LNCAP (cell line): ENCODE results near the gene DHX35.

Experiments used
- TF ChIP-seq, protein P1 (sequence below): fragments of 450-650 bp; IDR thresholded peaks from 2 replicates; pipeline ENCODE4 v1.5.1; 2017; ENCODE audit warnings: mild to moderate bottlenecking

Gene DHX35

DNA sequence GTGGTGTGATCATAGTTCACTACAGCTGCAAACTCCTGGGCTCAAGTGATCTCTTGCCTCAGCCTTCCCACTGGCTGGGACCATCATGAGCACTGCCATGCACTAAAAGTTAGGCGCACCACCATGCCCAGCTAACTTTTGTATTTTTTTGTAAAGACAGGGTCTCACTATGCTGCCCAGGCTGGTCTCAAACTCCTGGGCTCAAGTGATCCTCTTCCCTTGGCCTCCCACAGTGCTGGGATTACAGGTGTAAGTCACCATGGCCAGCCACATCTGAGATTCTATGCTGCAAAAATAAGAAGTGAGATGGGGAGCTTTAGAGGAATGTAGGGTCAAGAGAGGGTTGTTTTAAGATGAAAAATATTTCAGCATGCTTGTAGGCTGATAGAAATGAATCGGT lies 37.4 kb upstream of the DHX35 start:
- TF ChIP-seq, protein P1, sequence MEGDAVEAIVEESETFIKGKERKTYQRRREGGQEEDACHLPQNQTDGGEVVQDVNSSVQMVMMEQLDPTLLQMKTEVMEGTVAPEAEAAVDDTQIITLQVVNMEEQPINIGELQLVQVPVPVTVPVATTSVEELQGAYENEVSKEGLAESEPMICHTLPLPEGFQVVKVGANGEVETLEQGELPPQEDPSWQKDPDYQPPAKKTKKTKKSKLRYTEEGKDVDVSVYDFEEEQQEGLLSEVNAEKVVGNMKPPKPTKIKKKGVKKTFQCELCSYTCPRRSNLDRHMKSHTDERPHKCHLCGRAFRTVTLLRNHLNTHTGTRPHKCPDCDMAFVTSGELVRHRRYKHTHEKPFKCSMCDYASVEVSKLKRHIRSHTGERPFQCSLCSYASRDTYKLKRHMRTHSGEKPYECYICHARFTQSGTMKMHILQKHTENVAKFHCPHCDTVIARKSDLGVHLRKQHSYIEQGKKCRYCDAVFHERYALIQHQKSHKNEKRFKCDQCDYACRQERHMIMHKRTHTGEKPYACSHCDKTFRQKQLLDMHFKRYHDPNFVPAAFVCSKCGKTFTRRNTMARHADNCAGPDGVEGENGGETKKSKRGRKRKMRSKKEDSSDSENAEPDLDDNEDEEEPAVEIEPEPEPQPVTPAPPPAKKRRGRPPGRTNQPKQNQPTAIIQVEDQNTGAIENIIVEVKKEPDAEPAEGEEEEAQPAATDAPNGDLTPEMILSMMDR: no peak

DNA sequence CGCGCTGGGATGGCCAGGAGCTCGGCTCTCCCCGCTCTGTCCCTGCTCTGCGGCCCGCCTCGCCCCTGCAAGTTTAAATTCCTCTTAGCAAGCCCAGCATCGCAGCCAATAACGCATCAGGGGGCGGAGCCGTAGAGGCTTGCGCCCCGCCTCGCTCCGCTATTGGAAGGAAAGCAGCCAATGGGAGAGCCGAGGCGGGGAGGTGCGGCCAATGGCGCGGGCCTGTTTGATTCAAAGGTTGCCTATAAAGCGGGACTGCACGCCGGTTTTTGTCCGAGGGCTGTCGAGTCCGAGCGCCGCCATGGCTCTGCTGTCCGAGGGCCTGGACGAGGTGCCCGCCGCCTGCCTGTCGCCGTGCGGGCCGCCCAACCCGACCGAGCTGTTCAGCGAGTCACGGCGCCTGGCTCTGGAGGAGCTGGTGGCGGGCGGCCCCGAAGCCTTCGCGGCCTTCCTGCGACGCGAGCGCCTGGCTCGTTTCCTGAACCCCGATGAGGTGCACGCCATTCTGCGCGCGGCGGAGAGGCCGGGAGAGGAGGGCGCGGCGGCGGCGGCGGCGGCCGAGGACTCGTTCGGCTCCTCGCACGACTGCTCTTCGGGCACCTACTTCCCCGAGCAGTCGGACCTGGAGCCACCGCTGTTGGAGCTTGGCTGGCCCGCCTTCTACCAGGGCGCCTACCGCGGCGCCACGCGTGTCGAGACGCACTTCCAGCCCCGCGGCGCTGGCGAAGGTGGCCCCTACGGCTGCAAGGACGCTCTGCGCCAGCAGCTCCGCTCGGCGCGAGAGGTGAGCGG lies 35.8 kb upstream of the DHX35 start, which contains the start of gene FAM83D:
FAM83D (plus strand) TSS at position 276 of the 792 bp plus-strand sequence; CDS start at position 302, 26 bp downstream.
- TF ChIP-seq, protein P1: no peak; the same call in 1 of the 2 replicates

DNA sequence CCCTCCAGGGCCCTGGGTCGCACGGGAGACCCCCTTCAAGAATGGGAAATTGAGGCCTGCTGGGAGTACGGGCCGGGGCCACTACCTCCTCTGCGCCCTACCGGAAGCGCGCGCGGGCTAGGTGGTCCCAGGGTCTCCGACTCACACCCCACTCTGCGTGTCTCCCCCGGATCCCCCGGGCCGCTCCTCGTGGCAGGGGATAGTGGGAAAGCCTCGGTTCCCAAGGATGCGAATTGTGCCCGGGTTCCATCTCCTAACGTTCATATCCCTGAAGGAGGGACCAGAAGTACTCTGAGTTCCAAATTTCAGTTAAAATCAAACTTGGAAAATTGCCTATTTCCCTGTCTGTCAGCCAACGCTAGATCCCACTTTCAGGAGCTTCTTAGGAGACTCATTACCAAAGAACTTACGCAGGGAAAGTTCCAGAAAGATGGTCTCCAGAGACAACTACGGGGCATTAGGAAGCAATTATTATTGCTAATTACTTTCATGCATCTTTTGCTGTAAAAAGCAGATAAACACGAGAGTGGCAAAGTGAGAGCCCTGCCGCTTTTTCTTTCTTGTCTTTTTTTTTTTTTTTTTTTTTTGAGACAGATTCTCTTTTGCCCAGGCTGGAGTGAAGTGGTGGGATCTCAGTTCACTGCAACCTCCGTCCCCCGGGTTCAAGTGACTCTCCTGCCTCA lies 35.1 kb upstream of the DHX35 start:
- TF ChIP-seq, protein P1: no peak

DNA sequence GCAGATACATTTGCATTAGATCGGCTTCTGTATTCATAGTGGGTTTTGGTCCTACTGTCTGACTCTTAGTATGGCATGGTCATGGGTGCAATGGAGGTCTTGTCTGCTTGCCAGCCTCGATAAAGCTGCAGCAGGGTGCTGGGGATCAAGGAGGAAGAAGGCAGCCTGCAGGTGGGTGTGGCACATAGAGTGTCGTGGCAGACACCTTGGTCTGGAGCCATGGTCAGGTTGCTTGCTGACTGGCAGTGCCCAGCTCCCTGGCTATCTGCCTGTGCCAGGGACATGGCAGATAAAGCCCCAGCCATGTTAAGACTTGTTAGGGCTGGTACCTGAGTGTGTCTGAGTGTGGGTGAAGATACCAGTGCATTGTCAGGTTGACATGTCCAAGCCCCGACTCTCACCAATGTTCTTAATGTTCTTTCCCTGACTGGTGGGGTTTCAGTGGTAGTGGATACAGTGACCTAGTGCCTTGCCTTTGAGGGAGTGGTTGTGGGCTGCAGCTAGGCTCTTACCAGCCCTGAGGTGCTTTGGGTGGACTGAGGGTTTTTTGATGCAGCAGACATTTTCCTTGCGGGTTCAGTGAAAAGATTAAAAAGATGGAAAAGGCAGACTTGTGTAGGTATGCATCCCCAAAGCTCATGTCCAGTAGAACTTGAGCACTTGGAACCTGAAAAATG lies 34.1 kb upstream of the DHX35 start:
- TF ChIP-seq, protein P1: no peak

DNA sequence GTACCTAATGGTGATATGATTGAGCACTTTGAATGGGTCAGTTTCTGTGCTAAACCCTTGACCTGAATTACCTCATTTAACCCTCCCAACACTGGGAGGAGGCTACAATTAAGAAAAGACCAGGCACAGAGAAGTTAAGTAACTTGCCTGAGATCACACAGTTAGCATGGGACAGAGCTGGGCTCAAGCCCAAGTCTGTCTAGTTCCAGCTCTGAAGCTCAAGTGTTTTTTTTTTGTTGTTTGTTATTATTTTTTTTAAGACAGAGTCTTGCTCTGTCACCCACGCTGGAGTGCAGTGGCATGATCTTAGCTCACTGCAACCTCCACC lies 31.9 kb upstream of the DHX35 start:
- TF ChIP-seq, protein P1: no peak

DNA sequence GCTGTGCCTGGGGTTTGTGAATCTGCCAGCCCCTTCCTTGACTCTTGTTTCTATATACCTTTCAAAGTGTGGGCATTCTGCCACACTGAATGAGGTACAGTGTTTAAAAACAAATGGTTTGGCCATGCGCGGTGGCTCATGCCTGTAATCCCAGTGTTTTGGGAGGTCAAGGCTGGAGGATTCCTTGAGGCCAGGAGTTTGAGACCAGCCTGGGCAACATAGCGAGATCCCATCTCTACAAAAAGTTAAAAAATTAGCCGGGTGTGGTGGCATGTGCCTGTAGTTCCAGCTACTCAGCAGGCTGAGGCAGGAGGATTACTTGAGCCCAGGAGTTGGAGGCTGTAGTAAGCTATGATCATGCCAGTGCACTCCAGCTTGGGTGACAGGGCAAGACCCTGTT lies 30.2 kb upstream of the DHX35 start:
- TF ChIP-seq, protein P1: no peak

DNA sequence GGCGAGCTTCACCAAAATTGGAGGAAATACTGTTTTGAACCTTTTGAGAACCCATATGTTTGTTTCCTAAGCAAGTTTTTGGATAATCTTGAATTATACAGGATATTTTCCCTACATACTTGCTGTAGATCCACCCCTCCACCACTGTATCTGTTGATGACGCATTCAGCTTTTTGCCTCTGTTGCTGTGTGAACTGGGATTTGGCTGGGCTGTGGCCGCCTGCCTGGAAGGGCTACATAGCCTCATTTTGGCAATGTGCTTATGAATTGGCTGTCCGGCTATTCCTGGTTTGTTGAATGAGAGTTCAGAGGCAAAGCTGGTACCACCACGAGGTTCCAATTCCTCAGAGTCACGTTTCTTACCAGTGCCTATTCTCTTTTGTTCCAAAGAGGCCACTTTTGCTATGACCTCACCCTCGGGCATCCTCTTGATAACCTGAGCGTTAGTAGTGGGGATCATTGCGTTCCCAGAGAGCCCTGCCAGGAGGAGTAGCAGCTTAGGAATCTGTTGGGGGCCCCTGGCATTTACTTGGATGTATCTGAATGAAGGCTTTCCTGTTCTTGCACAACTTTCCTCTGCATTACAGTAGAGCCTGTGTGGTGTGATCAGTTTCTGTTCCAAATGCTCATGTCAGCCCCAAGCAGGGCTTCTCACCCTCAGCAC lies 29.6 kb upstream of the DHX35 start:
- TF ChIP-seq, protein P1: no peak
